Germinal center (tissue), 1 donor: ENCODE results near the gene NR1D2.
A peak's percentile ranks its signal among the peaks of the same experiment; 100 is the strongest.
"Not testable (repeated sequence)": the region's sequence is repeated elsewhere in the genome, so short reads cannot be mapped to it uniquely, and the experiment has no call there.

Experiments used
- DNase-seq: peaks from one replicate; pipeline ENCODE4 v3.0.0; 2012; ENCODE audit warnings: mixed read lengths, low spot score

Gene NR1D2

GRCh38 chr3:23944861-23945662, at the start of gene NR1D2:
Gene NR1D2 (plus strand): TSS chr3:23945286. CDS start chr3:23945579, 293 bp downstream.
- DNase-seq, result peak; percentile 86

- no peak for DNase-seq
These were observed 44.3 kb upstream of the NR1D2 start for GRCh38 chr3:23900744-23901143.

- no peak for DNase-seq
These were observed 40.5 kb upstream of the NR1D2 start for GRCh38 chr3:23904545-23904944.

GRCh38 chr3:23909341-23909740, 35.7 kb upstream of the NR1D2 start:
- no peak for DNase-seq

GRCh38 chr3:23911397-23911796, 33.7 kb upstream of the NR1D2 start:
- DNase-seq, result no peak

GRCh38 chr3:23912335-23912734, 32.8 kb upstream of the NR1D2 start:
- not testable (repeated sequence) for DNase-seq

- no peak for DNase-seq
These were observed 31.9 kb upstream of the NR1D2 start for GRCh38 chr3:23913182-23913581.

GRCh38 chr3:23913873-23914743, 31.0 kb upstream of the NR1D2 start:
- no peak for DNase-seq

- DNase-seq, result no peak
These were observed 29.5 kb upstream of the NR1D2 start for GRCh38 chr3:23915537-23916108.

- peak; percentile 51 for DNase-seq
These were observed 28.8 kb upstream of the NR1D2 start for GRCh38 chr3:23916152-23916885.

- DNase-seq, result peak; percentile 95
These were observed 28.0 kb upstream of the NR1D2 start, which contains the start of the genes NKIRAS1 and RPL15 for GRCh38 chr3:23916886-23917678. Gene NKIRAS1 (minus strand): TSS chr3:23916990. CDS start chr3:23910904, 6,086 bp downstream. Gene RPL15 (plus strand): TSS chr3:23917132. CDS start chr3:23917860, 728 bp downstream.

- not testable (repeated sequence) for DNase-seq
These were observed 27.3 kb upstream of the NR1D2 start for GRCh38 chr3:23917679-23918303.

- not testable (repeated sequence) for DNase-seq
These were observed 26.8 kb upstream of the NR1D2 start for GRCh38 chr3:23918331-23918730.

GRCh38 chr3:23919628-23920027, 25.5 kb upstream of the NR1D2 start:
- peak; percentile 10 for DNase-seq

- no peak for DNase-seq
These were observed 24.9 kb upstream of the NR1D2 start for GRCh38 chr3:23920151-23920655.

- DNase-seq, result no peak
These were observed 24.0 kb upstream of the NR1D2 start for GRCh38 chr3:23921052-23921511.

GRCh38 chr3:23923786-23924185, 21.3 kb upstream of the NR1D2 start:
- DNase-seq, result no peak

- DNase-seq, result no peak
These were observed 18.8 kb upstream of the NR1D2 start for GRCh38 chr3:23926246-23926645.

GRCh38 chr3:23926736-23927135, 18.4 kb upstream of the NR1D2 start:
- no peak for DNase-seq

- no peak for DNase-seq
These were observed 16.6 kb upstream of the NR1D2 start for GRCh38 chr3:23928524-23928923.
